Measurements from ENCODE around the gene TUBB8B.
"Not testable (repeated sequence)": the region's sequence is repeated elsewhere in the genome, so short reads cannot be mapped to it uniquely, and the experiment has no call there.

The TUBB8B gene

GRCh38 chr18:49176-49665, at the start of gene TUBB8B:
Gene TUBB8B (minus strand): TSS chr18:49615. CDS start chr18:49557, 58 bp downstream.
- not testable (repeated sequence) for DNase-seq

- DNase-seq: not testable (repeated sequence)
Measured at GRCh38 chr18:97252-97914, 48.0 kb upstream of the TUBB8B start.

- not testable (repeated sequence) for DNase-seq
Measured at GRCh38 chr18:96767-97131, 47.3 kb upstream of the TUBB8B start.

- DNase-seq: not testable (repeated sequence)
Measured at GRCh38 chr18:96101-96766, 46.8 kb upstream of the TUBB8B start.

- not testable (repeated sequence) for DNase-seq
Measured at GRCh38 chr18:95580-95979, 46.2 kb upstream of the TUBB8B start.

- DNase-seq: not testable (repeated sequence)
Measured at GRCh38 chr18:93897-94408, 44.5 kb upstream of the TUBB8B start.

GRCh38 chr18:91561-91960, 42.1 kb upstream of the TUBB8B start:
- DNase-seq: not testable (repeated sequence)

GRCh38 chr18:90396-91193, 41.2 kb upstream of the TUBB8B start:
- DNase-seq: not testable (repeated sequence)

GRCh38 chr18:89124-89523, 39.7 kb upstream of the TUBB8B start:
- DNase-seq: not testable (repeated sequence)

- not testable (repeated sequence) for DNase-seq
Measured at GRCh38 chr18:84801-85200, 35.4 kb upstream of the TUBB8B start.

GRCh38 chr18:82626-83209, 33.3 kb upstream of the TUBB8B start:
- DNase-seq: not testable (repeated sequence)

GRCh38 chr18:80881-81280, 31.5 kb upstream of the TUBB8B start:
- DNase-seq: not testable (repeated sequence)

GRCh38 chr18:80202-80601, 30.8 kb upstream of the TUBB8B start:
- not testable (repeated sequence) for DNase-seq

- not testable (repeated sequence) for DNase-seq
Measured at GRCh38 chr18:75525-76160, 26.2 kb upstream of the TUBB8B start.

GRCh38 chr18:73181-73777, 23.9 kb upstream of the TUBB8B start:
- not testable (repeated sequence) for DNase-seq

- DNase-seq: not testable (repeated sequence)
Measured at GRCh38 chr18:67701-68100, 18.3 kb upstream of the TUBB8B start.

- DNase-seq: not testable (repeated sequence)
Measured at GRCh38 chr18:64279-64678, 14.9 kb upstream of the TUBB8B start.

- not testable (repeated sequence) for DNase-seq
Measured at GRCh38 chr18:63656-64055, 14.2 kb upstream of the TUBB8B start.

GRCh38 chr18:54388-54787, 5.0 kb upstream of the TUBB8B start:
- not testable (repeated sequence) for DNase-seq

- DNase-seq: not testable (repeated sequence)
Measured at GRCh38 chr18:48696-49095, 719 bp downstream of the TUBB8B start.

- not testable (repeated sequence) for DNase-seq
Measured at GRCh38 chr18:13177-13576, 36.2 kb downstream of the TUBB8B start.

- DNase-seq: not testable (repeated sequence)
Measured at GRCh38 chr18:12773-13172, 36.6 kb downstream of the TUBB8B start.

Measured in fibroblast of upper back skin (primary cell).